Kidney glomerular epithelial cell (primary cell): ENCODE measurements around the gene TPRN.

ENCODE experiments used
- DNase-seq: peaks from one replicate; lab custom pipeline; 2025; lab: John Stamatoyannopoulos, UW

The TPRN gene

GRCh38 chr9:137225699-137226331, 25.3 kb upstream of the TPRN start:
- no peak for DNase-seq

DNA sequence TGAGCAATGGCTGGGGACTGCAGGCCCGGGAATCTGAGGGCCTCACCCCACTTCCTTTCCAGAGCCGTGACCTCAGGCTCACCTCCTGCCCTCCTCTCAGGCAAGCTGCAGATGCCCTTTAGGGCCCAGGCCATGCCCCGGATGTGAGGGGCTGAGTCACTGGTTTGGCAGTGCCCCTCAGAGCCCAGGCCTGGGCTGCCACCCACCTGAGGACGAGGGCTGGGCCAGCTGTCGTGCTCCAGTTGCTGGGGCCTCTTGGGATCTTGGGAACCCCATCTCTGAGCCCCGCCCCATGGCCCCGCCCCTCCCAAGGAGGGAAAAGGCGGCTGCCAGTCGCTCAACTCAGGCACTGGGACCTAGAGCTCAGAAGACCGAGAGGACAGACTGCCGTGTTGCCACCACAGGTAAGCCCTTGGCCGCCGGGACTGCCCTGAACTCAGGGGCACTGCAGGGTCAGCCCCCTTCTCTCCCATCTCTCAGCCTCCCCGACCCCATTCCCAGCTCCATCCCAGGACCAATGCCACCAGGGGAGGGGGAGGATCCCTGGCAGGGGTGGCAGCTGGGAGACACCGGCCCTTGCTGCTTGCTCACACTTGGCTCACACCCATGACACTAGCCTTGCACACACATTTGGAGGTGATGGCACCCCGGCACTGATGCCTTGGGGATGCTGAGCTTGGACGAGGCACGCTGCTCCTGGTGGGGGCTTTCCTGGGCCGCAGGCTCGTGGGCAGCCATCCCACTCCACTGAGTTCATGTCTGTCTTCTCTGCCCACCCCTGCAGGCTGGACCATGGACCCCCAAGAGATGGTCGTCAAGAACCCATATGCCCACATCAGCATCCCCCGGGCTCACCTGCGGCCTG, 24.5 kb upstream of the TPRN start, which contains the start of gene CYSRT1:
Gene CYSRT1, plus strand, starts transcription at position 345 of the 865 bp plus-strand sequence. Its CDS starts 448 bp downstream, at position 793.
- DNase-seq: no peak

DNA sequence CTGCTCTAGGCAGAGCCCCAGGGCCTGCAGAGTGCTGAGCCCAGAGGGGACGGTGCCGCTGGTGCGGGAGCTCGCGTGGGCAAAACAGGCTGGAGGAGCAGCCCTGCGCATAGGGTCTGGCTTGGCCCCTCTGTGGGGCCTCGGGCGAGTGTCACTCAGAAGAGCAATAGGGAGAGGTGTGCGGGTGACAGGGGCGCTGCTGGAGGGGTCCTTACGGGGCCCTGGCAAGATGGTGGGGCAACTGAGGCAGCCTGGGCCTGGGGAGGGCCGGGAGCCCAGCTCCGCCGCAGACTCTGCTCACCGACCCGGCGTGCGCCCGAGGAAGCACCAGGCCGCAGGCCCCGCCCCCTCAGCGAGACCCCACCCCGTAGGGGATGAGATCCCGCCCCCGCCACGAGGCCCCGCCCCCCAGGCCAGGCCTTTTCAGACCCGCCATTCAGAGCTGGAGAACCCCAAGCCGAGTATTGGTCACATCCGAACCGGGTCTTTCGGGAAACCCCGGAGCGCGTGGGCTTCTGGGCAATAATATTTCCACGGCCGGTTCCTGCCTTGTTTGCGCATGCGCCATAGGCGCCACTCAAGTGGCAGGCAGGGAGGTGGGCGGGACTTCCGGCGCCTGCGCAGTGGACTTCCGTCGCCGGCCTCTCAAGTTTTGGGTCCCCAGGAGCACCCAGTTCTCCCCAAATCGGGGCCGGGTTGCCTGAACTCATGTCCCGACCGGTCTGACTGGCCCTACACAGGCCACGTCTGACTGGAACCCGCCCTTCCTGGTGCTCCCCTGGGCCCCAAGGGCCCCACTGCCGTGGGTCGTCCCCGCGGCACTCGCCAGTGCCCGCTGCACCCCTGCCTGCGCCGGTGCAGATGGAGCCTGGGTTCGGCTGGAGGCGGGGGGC, 22.8 kb upstream of the TPRN start:
- peak; percentile 93 for DNase-seq

DNA sequence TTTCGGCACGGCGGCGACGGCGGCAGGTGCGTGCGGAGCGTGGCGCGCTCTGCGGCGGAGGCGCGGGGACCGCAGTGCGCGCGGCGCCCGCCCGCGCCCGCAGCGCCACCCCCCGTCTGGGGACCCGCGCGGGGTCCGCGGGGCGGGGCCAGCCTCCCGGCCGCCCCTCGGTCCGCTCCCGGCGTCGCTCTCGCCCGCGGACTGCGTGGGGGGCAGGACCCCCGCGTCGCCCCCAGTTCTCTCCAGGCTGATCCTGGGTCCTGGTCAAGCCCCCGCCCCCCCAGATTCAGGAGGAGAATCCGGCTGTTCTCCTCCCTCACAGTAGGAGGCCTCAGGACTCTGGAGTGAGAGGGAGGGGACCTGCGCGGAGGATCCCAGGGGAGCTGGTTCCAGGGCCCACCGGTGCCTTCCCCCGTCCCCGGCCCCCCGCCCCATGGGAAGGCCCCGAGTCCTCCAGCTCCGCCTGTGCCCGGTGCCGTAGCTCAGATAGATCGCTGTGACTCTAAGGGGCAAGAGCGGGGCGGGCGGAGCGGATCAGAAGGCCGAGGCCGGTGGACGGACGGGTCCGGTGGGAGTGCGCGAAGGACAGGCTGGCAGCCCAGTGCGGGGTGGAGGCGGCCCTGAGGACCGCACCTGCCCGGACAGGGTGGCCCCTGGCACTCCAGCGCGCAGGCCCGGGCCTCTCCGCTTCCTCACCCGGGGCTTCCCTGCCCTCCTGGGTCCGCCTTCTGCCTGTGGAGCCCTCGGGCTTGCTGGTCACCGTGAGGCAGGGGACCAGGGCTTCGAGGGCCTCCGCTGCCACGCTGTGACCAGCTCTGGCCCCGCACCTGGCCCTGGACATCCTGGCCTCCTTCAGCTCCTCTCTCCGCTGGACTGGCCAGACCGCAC, 21.9 kb upstream of the TPRN start, which contains the start of gene RNF208:
Gene RNF208, minus strand, starts transcription at position 51 of the 888 bp plus-strand sequence. CDS start 1,028 bp downstream, outside the sequence.
- DNase-seq: no peak

DNA sequence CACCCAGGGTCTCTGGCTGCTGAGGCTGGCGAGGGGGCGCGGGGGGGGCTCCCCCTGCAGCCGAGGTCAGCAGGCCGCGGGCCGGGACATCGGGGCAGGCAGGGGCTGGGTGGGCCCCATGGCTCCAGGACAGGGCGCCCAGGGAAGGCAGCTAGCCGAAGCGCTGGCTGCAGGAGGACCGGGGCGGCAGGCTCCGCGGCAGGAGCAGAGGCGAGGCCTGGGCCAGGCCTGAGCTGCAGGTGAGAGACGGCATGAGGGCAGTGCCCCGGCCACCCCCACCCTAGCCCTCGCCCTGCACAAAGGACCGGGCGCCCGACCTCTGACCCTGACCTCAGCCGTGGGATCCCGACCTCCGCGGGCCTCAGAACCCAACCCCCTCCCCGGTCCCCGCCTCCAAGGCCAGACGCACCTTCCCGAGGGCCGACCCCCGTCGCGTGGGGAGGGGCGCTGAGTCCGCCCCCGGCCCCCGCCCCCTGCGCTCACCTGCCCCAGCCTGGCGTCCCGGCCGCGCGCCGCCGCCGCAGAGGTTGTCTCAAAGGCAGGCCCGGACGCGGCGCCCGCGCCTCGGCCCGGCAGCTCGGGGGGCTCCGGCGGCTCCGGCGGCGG, 21.1 kb upstream of the TPRN start:
- DNase-seq: no peak

DNA sequence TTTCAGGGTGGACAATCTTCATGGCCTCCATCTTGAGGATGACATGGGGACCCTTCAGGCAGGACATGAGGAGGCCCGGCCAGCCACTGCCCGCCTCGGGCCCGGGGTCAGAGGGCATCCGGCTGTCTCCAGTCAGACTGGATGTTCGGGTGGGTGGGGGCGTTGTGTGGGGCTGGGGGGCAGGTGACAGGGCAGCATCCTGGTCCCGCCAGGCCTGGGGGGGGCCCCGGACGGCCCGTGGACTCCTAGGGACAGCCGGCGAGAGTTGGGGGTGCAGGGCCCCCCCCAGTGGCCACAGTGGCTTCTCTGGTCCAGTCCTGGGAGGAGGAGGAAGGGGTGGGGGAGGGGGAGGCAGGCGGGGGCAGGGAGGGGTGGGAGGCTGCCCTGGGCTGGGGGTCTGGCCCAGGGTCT, 20.6 kb upstream of the TPRN start:
- no peak for DNase-seq

- DNase-seq: no peak
Observed at GRCh38 chr9:137220317-137221094, 20.0 kb upstream of the TPRN start.

- no peak for DNase-seq
Observed at GRCh38 chr9:137219757-137220316, 19.3 kb upstream of the TPRN start.

DNA sequence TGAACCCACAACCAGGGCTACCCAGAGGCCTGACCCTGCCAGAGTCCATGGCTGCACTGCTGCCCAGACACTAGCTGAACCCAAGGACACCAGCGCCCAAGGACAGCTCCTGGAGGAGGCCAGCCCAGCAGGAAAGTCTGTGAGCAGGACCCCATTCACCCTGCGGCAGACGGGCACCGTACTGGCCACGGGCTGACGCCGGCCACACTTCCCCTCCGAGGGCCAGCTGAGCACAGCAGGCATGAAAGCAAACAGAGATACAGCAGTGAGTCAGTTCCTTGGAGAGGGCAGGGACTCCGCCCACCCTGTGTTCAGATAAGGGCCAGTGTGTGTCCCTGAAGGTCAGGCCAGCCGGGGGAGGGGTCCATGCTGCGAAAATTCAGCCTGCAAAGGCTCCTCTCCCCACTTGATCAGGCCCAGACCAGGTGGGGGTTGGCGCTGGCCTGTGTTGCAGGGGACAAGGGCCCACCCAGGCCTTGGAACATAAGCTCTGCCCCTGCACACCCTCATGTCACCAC, 18.3 kb upstream of the TPRN start:
- peak; percentile 24 for DNase-seq

DNA sequence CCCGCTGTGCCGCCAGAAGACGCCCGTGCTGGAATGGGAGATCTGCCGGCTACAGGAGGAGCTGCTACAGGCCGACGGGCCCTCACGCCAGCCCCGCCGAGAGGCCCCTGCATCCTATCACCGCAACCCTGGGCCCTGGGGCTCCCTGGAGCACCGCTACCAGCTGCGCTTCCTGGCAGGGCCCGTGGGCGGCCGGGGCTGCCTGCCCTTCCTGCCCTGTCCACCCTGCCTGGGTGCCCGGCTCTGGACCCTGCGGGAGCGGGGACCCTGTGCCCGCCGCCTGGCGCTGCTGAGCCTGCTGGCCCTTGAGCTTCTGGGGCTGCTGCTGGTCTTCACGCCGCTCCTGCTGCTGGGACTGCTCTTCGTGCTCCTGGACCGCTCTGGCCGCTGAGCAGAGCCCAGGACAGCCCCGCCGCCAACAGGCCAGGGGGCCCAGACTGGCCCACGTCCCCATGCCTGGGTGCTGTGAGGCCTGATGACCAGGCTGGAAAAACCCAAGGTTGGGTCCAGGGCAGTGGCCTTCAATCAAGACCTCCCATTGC, 17.7 kb upstream of the TPRN start:
- DNase-seq: no peak

- DNase-seq: peak; percentile 60
Observed at GRCh38 chr9:137217276-137218211, 17.0 kb upstream of the TPRN start.

DNA sequence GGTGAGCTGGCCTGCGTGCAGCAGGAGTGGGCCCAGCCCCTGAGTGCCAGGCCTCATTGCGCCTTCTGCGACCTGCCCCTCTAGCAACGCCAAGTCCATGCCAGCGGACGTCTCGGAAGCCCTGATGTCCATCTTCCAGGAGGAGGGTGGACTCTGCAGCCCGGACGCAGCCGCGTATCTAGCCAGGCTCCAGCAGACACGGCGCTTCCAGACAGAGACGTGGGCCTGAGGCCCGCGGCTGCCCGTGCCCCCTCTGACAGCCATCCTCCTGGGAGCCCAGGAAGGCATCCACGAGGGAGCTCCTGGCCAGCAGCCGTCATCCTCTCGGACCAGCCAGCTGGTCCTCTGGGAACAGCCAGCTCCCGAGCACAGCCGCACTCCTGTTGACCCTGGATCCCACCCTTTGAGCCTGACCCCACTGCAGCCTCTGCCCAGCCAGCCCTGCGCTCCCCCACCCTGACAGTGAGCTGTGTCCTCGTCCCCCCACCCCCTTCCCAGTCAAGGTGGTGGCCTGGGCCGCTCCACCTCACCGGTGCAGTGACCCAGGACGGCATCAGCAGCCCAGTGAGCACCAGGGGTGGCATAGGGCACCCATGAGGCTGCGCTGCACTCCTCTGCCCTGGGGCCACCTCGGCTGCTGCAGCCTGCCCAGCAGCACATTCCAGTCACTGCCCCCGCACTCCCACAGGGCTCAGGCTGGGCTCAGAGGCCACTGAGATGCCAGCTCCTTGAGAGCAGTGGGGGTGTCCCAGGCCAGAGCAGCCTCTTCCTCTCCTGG, 15.8 kb upstream of the TPRN start:
- DNase-seq: no peak

GRCh38 chr9:137215196-137215986, 14.8 kb upstream of the TPRN start:
- DNase-seq: no peak

DNA sequence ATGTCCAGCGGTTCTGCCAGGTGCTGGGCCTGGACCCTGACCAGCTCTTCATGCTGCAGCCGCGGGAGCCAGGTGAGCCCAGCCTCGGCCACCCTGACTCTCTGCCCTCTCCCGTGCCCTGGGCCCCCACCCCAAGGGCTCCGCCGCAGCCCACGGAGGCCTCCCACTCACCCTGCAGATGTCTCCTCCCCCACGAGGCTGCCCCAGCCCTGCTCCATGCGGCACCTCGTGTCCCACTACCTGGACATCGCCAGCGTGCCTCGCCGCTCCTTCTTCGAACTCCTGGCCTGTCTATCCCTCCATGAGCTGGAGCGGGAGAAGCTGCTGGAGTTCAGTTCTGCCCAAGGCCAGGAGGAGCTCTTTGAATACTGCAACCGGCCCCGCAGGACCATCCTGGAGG, 14.1 kb upstream of the TPRN start:
- no peak for DNase-seq

DNA sequence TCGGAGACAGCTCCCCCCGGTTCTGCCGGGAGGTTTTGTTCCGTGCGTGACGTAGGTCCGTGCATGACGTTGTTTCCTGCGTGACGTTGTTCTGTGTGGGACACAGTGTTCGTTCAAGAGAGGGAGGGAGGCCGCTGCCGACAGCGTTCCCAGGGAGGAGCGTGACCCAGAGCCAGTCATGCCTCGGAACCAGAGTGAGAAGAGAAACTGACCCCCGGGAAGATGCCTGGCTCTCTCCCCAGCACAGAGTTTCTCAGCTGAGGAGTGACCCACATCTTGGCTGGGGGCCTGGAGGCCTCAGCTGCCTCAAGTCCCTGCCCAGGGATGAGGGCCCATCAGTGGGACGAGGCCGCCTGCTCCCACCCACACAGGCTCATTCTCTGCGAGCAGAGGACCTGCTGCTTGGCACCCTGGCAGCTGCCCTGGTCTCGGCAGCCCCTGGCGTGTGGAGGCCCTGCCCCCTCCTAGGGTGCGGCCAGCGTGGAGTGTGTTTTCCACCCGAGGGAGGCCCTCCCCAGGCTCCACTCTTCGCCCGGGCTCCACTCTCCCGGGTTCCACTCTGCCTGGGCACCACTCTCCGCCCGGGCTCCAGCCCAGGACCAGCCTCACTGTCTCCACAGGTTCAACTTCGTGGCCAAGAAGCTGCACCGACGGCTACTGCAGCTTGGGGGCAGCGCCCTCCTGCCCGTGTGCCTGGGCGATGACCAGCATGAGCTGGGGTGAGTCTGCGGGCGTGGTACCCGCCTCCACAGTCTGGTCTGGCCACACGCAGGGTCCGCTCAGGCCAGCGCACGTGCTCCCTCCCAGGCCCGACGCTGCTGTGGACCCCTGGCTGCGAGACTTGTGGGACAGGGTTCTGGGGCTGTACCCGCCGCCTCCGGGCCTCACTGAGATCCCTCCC, 12.9 kb upstream of the TPRN start:
- DNase-seq: no peak
